CD14-positive monocyte (primary cell): Measurements from ENCODE around the gene CLK4. TPM values are rescaled to one million over a fixed set of nuclear protein-coding genes. Genes with fewer than 3 reads are reported as not detected.

Source experiments
- DNase-seq, 3 donors: peaks; one replicate each; pipeline ENCODE4 v3.0.0-alpha.2; 2011 to 2022
- H2AFZ ChIP-seq: 2 replicates; pipeline ENCODE4 v1.6.0; 2012; ENCODE audit warnings: mild to moderate bottlenecking, low read depth, low read length, inconsistent platforms; ENCODE audit not compliant: insufficient read depth, poor library complexity, severe bottlenecking
- H3K27ac ChIP-seq, 2 donors: 1 replicate in 1 of 2; 2 replicates in 1 of 2; pipeline ENCODE4 v1.5.1; 2012 to 2013; ENCODE audit warnings: low read length in 2 of 2, control low read depth in 1 of 2, inconsistent platforms in 1 of 2, low read depth in 1 of 2, mild to moderate bottlenecking in 1 of 2
- H3K27me3 ChIP-seq, 2 donors: one replicate each; pipeline versions ENCODE4 v1.6.0 to v1.6.1; 2011 to 2013; ENCODE audit warnings: low read length in 2 of 2; ENCODE audit not compliant: control insufficient read depth in 2 of 2, insufficient read depth in 2 of 2
- H3K36me3 ChIP-seq, 2 donors: replicated peaks in 1 of 2; 1 replicate in 1 of 2; 2 replicates in 1 of 2; pipeline versions ENCODE4 v1.5.1 to v1.6.1; 2012 to 2013; ENCODE audit warnings: low read length in 2 of 2, control low read depth in 1 of 2, inconsistent platforms in 1 of 2, mild to moderate bottlenecking in 1 of 2; ENCODE audit not compliant: insufficient read depth in 2 of 2, control insufficient read depth in 1 of 2
- H3K4me1 ChIP-seq, 2 donors: 1 replicate in 1 of 2; 2 replicates in 1 of 2; pipeline versions ENCODE4 v1.5.1 to v1.6.1; 2012 to 2013; ENCODE audit warnings: low read length in 2 of 2, control low read depth in 1 of 2, inconsistent platforms in 1 of 2, mild to moderate bottlenecking in 1 of 2, moderate library complexity in 1 of 2; ENCODE audit not compliant: insufficient read depth in 2 of 2, control insufficient read depth in 1 of 2
- H3K4me2 ChIP-seq: replicated peaks from 2 replicates; pipeline ENCODE3; 2012; ENCODE audit warnings: low read length, moderate library complexity, mild to moderate bottlenecking; ENCODE audit not compliant: poor library complexity, severe bottlenecking; ENCODE audit errors: extremely low read depth
- H3K4me3 ChIP-seq, 3 experiments: fragments of 200-600 bp in 1 of 3; sonication (generic) in 1 of 3; replicated peaks in 1 of 3; 1 replicate in 2 of 3; 2 replicates in 1 of 3; pipeline ENCODE4 v1.5.1; 2011 to 2013; ENCODE audit warnings: low read length in 3 of 3, mild to moderate bottlenecking in 3 of 3, control low read depth in 2 of 3, low read depth in 2 of 3, inconsistent platforms in 1 of 3, moderate library complexity in 1 of 3
- H3K79me2 ChIP-seq: 2 replicates; pipeline ENCODE4 v1.6.0; 2012; ENCODE audit warnings: mild to moderate bottlenecking, control low read depth, inconsistent platforms, low read length, moderate library complexity; ENCODE audit not compliant: insufficient read depth
- H3K9ac ChIP-seq: 2 replicates; pipeline ENCODE4 v1.6.0; 2017; ENCODE audit warnings: low read length, mild to moderate bottlenecking; ENCODE audit not compliant: insufficient read depth, poor library complexity, severe bottlenecking
- H3K9me3 ChIP-seq, 2 donors: replicated peaks in 1 of 2; 1 replicate in 1 of 2; 2 replicates in 1 of 2; pipeline versions ENCODE4 v1.5.1 to v1.6.1; 2012 to 2013; ENCODE audit warnings: low read length in 2 of 2, control low read depth in 1 of 2; ENCODE audit not compliant: control insufficient read depth in 1 of 2, insufficient read depth in 1 of 2
- H4K20me1 ChIP-seq: 2 replicates; pipeline ENCODE4 v1.6.0; 2012; ENCODE audit warnings: mild to moderate bottlenecking, low read length, control low read depth, moderate library complexity; ENCODE audit not compliant: insufficient read depth
- H3K27ac Mint-ChIP-seq, 7 donors: one replicate each; pipeline ENCODE4 v1.8.0; 2020; ENCODE audit warnings: mild to moderate bottlenecking in 7 of 7, mixed read lengths in 7 of 7, moderate library complexity in 6 of 7, inconsistent platforms in 2 of 7
- H3K27me3 Mint-ChIP-seq, 3 donors: one replicate each; pipeline ENCODE4 v1.8.0; 2021 to 2022; ENCODE audit warnings: low read depth in 3 of 3, mild to moderate bottlenecking in 3 of 3, mixed read lengths in 3 of 3, moderate library complexity in 3 of 3, inconsistent platforms in 1 of 3
- H3K36me3 Mint-ChIP-seq, 2 donors: one replicate each; pipeline ENCODE4 v1.8.0; 2020; ENCODE audit warnings: mixed read lengths in 2 of 2, inconsistent platforms in 1 of 2, mild to moderate bottlenecking in 1 of 2
- H3K4me1 Mint-ChIP-seq: one replicate; pipeline ENCODE4 v1.8.0; 2020; ENCODE audit warnings: mild to moderate bottlenecking, mixed read lengths
- H3K4me3 Mint-ChIP-seq, 2 donors: one replicate each; pipeline ENCODE4 v1.8.0; 2020; ENCODE audit warnings: mild to moderate bottlenecking in 2 of 2, mixed read lengths in 2 of 2, moderate library complexity in 1 of 2
- H3K9me3 Mint-ChIP-seq, 7 donors: one replicate each; pipeline ENCODE4 v1.8.0; 2020 to 2022; ENCODE audit warnings: mixed read lengths in 7 of 7, mild to moderate bottlenecking in 6 of 7, moderate library complexity in 6 of 7, inconsistent platforms in 2 of 7
- CTCF ChIP-seq: fragments of 200-600 bp; IDR thresholded peaks from one replicate; pipeline ENCODE4 v1.8.0; 2022; ENCODE audit warnings: antibody characterized with exemption, mild to moderate bottlenecking
- WGBS: methylation state at CpG from one replicate; pipeline ENCODE4 v1.1.5; 2013; ENCODE audit warnings: missing lambda C conversion rate; ENCODE audit not compliant: insufficient coverage; 5-methylcytosine and 5-hydroxymethylcytosine counted together
- intact Hi-C, 2 donors: fragments of 100-400 bp; cut with micrococcal nuclease; formaldehyde crosslinking; loops; one replicate each; pipeline versions ENCODE4 v1.15.0 to v1.15.1; 2023
- polyA plus RNA-seq, 3 donors: library from polyadenylated mRNA; depleted of rRNA in 1 of 3; unstranded in 2 of 3; stranded (reverse) in 1 of 3; fragments of 300-500 nt in 2 of 3; fragments of >200 nt in 1 of 3; fragmentation: Illumina TruSeq in 2 of 3; gene quantifications; 1 replicate in 2 of 3; 2 replicates in 1 of 3; pipeline ENCODE4 v1.2.3, GENCODE V29; 2012 to 2021

CLK4 gene
- polyA plus RNA-seq, 3 donors, result 3.0 to 46.9 (median 4.9) TPM

GRCh38 chr5:178563621-178564020, 63.2 kb downstream of the CLK4 start:
- no peaks in the 10 kb centered on the region for H3K79me2 ChIP-seq
- no peak overlapping the region for H3K27ac ChIP-seq
- no peaks in the 10 kb centered on the region for H3K36me3 ChIP-seq
- H3K9ac ChIP-seq, result no peak overlapping the region
- peaks cover 0 to 4% of the 10 kb centered on the region in 2 donors for H3K4me1 ChIP-seq
- no peak overlapping the region for H3K4me3 ChIP-seq
- Mint-ChIP-seq H3K27ac (no peak overlapping the region), H3K4me1 (peaks cover 14% of the 10 kb centered on the region), H3K36me3 (no peaks in the 10 kb centered on the region), H3K4me3 (peak overlapping the region in 1 of 2 donors; percentile 7), H3K9me3 (peaks cover 4 to 11% (median 10%) of the 10 kb centered on the region in 7 donors), H3K27me3 (peaks cover 3 to 9% (median 6%) of the 10 kb centered on the region in 3 donors)
- no peaks in the 10 kb centered on the region for H3K27me3 ChIP-seq
- no peak for DNase-seq
- no peak overlapping the region for H3K4me2 ChIP-seq
- no peak for TF ChIP-seq CTCF
- H4K20me1 ChIP-seq, result no peaks in the 10 kb centered on the region
- no peak overlapping the region for H2AFZ ChIP-seq
- intact Hi-C loops, result no loop called here
- H3K9me3 ChIP-seq, result no peaks in the 10 kb centered on the region
- 82% methylated on average over 5 of the region's 8 CpGs for WGBS

- intact Hi-C loops, result no loop called here
- Histone ChIP-seq H3K27ac (no peak overlapping the region), H3K9me3 (no peaks in the 10 kb centered on the region), H2AFZ (peak overlapping the region; percentile 54), H3K4me3 (no peak overlapping the region), H3K27me3 (no peaks in the 10 kb centered on the region), H3K4me1 (peaks cover 0 to 4% of the 10 kb centered on the region in 2 donors), H3K79me2 (no peaks in the 10 kb centered on the region), H4K20me1 (no peaks in the 10 kb centered on the region), H3K4me2 (no peak overlapping the region), H3K36me3 (no peaks in the 10 kb centered on the region), H3K9ac (no peak overlapping the region)
- DNase-seq, result no peak
- peaks cover 4 to 12% (median 10%) of the 10 kb centered on the region in 7 donors for H3K9me3 Mint-ChIP-seq
- peak overlapping the region in 1 of 2 donors; percentile 64 for H3K4me3 Mint-ChIP-seq
- 26% methylated on average over 17 of the region's 23 CpGs for WGBS
- no peak for TF ChIP-seq CTCF
- peaks cover 3 to 9% (median 6%) of the 10 kb centered on the region in 3 donors for H3K27me3 Mint-ChIP-seq
- no peak overlapping the region for H3K27ac Mint-ChIP-seq
- peaks cover 14% of the 10 kb centered on the region for H3K4me1 Mint-ChIP-seq
- no peaks in the 10 kb centered on the region for H3K36me3 Mint-ChIP-seq
These were observed 65.0 kb downstream of the CLK4 start for GRCh38 chr5:178561746-178562264.
